ENCODE results near the gene PTRH1.
A peak's percentile ranks its signal among the peaks of the same experiment; 100 is the strongest.

The PTRH1 gene

DNA sequence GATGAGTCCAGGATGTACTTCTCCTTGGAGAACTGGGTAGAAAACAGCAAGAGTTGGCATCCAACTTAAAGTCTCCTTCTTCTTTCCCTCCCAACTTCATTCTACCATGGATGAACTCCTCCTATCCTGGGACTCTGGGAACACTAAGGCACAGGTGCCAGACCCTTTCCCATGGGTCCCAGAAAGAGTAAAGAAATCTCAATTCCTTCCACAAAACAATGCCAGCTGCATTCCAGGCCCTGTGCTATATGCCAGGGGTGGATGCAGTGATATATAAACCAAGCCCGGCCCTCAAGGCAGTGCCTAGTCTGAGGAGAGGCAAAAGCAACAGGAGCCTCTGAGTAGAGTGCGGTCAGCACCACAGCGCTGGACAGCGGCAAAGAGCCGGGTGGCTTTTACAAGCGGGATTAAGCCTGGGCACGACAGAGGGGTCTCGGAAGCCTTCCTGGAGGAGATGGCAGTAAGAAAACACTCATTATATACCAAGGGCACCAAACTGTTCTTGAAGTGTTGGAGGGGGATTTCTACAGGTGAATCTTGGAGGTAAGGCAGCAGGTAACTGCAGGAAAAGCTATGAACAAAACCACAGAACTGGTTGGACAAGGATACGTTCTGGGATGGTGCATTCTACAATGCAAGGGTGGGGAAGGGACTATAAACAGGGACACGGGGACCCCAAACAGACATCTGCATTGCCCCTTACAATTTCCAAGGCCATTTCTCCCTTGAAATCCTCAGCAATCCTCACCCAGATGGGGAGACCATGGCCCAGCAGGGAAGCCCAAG, 36.0 kb upstream of the PTRH1 start:
- TF ChIP-seq GATA1 (IDR thresholded peaks at IDR 0.05; ENCODE audit: low read depth, low read length), result no peak
- no peak for TF ChIP-seq POLR2A (IDR thresholded peaks at IDR 0.05; ENCODE audit: low read length)
- peak in 1 of 2 experiments; percentile 21 for DNase-seq

DNA sequence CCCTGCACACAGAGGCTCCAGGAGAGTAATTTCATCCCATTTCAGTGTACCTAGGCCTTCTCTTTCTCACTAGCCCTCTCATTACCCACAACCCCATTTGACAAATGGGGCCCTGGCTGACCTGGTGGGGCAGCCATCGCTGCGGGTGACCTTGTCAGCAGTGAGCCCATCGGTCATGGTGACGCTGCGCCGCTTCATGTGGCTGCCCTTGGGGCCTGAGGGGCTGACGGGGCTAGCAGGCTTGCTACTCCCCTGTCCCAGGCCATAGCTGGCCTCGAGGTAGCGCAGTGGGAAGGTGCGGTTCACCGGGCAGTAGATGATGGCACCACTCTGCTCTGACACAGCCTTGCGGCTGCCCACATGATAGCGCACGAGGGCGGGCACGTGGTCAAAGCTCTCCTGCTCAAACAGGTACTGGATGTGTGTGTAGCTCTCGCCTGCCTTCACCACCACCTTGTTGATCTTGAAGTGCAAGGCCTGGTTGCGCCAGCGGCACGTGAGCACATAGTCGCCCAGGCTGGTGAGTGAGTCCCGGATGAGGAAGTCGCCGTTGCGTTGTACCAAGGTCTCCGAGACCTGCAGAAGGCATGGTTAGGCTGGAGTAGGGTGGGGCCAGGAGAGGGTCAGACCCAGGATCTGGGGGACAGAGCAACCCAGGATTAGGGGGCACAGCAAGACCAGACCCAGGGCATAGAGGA, 33.8 kb upstream of the PTRH1 start:
- no peak for DNase-seq
- no peak for TF ChIP-seq POLR2A (IDR thresholded peaks at IDR 0.05; ENCODE audit: low read length)
- no peak for TF ChIP-seq GATA1 (IDR thresholded peaks at IDR 0.05; ENCODE audit: low read depth, low read length)

DNA sequence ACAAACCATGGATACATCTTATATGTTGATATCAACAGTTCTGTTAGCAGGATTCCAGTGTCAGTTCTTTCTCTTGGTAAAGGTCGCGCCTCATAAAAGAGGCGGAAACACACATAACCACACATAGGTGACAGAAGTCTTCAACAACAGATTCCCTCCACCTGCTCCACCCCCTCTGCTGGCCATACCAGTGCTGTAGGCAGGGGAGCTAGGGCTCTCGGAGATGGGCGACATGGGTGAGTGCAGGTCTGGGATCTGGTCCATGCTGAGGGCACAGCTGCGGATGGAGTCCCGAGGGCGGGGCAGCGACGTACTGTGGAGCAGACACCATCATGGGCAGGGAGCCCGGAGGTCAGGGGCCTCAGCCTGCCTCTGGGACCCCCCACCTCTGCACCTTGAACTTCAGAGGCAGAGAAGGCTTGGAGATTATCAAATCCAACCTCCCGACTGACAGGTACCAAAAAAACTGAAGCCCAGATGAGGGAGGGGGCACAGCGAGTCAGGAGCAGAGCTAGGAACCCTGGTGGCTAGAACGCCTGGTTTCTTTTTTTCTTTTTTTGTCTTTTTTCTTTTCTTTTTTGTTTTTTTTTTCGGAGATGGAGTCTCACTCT, 31.6 kb upstream of the PTRH1 start:
- DNase-seq, result no peak

DNA sequence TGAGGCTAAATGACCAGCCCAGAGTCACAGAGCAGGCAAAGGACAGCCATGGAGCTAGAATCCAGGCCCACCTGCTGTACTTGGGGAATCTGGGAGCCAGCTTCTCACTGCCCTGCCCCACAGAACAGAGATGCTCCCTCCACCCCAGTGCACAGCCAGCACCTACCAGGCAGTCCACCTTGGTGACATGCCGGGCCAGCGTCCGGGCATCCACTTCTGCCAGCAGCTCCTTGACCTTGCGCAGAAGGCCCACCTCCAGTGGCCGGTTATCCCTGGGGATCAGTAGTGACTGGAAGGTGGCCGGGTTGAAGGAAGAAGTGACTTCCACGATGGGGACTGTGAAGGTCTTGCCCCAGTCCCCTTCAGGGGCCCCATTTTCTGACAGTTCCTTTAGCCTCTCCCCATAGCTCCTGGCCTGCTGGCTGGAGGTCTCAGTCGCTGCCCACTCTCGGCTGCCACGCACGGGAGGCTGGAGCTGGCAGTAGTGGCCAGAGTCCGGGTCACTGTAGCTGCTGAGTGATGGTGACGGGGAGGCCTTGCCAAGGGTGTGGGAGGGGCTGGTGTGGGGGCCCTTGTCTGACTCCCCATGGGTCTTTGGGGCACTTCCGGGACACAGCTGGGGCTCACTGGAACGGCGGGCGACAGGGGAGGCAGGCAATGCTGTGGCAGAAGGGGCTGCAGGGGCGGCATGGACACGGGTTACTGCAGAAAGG, 29.1 kb upstream of the PTRH1 start:
- TF ChIP-seq POLR2A (IDR thresholded peaks at IDR 0.05; ENCODE audit: low read length), result no peak
- no peak for TF ChIP-seq GATA1 (IDR thresholded peaks at IDR 0.05; ENCODE audit: low read depth, low read length)
- no peak for DNase-seq

More for the DNA sequence above, 31.6 kb upstream of the PTRH1 start:
- TF ChIP-seq POLR2A (IDR thresholded peaks at IDR 0.05; ENCODE audit: low read length), result no peak

DNA sequence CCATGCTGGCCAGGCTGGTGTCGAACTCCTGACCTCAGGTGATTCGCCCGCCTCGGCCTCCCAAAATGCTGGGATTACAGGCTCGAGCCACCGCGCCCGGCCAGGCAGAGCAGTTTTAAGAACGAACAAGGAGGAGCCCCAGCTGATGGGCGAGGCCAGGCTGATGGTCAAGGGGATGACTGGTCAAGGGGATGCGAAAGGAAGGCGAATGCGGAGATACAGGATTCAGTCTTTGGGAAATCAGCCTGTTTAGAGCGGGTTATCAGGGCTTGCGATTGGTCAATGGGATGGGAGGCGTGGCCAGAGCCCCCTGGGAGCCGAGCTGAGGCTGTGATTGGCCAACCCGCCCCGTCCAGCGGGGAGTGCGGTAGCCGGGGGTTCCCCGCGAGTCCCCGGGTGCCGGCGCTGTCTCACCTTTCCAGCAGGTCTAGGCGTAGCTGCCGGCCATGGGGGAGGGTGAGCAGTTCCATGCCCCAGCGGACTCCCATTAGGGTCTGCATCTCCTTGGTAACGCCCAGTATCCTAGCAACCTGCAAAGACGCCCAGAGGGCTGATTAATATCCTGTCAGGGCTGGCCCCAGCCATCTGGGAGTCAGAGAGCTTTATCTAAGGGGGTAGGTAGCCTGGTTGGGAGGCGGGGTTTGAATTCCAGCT, 27.1 kb upstream of the PTRH1 start:
- TF ChIP-seq POLR2A (IDR thresholded peaks at IDR 0.05; ENCODE audit: low read length) (no peak), GATA1 (IDR thresholded peaks at IDR 0.05; ENCODE audit: low read depth, low read length) (no peak)
- peak in 1 of 2 experiments; percentile 54 for DNase-seq

DNA sequence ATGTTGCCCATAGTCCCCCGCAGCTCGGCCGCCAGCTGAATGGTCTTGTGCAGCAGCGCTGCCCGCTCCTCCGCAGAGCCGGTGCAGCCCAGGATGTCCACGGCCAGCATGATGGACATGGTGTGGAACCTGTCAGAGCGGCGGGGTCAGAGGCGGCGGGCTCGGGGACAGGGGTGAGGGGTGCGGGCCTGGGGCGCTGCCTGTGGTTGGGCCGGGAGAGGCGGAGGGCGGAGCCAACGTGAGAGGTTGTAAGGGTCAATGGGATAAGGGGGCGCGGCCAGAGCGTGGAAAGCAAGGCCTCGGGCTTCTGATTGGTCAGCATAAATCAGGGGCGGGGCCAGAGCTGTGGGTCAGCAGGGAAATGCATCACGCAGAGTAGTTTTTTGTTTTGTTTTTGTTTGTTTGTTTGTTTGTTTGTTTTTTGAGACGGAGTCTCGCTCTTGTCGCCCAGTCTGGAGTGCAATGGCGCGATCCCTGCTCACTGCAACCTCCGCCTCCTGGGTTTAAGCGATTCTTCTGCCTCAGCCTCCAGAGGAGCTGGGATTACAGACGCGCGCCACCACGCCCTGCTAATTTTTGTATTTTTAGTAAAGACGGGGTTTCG, 26.5 kb upstream of the PTRH1 start:
- no peak for TF ChIP-seq GATA1 (IDR thresholded peaks at IDR 0.05; ENCODE audit: low read depth, low read length)
- no peak for TF ChIP-seq POLR2A (IDR thresholded peaks at IDR 0.05; ENCODE audit: low read length)
- no peak for DNase-seq

DNA sequence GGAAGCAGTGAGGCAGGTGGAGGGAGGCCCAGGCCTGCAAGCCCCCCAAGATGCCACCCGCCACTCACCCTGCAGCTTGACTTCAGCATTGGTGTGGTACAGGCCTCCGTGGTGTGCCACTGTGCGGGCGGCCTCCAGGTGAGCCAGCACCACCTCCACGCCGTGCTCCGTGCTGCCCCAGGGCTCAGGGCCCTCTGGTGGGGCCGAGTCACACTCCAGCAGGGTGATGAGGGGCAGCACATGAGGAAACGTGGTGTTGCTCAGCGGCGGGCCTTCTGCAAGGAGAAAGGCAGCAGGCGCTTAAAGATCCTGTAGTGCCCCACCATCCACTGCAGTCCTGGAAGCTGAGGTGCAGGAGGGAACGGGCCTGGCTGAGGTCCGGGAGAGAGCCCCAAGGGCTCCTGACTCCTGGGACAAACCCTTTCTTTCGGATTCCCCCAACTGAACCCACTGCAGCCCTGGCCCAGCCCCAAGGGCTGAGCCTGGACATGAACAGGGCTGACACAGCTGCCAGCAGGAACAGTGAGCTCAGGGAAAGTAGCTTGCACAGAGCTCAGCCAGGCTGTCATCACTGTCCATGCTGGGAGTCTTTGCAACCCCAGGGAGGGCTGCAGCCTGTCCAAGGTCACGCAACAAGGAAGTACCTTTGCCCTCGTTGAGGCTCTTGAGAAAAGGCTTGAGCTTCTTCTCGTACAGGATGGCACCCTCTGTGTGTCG, 24.3 kb upstream of the PTRH1 start:
- no peak for DNase-seq

DNA sequence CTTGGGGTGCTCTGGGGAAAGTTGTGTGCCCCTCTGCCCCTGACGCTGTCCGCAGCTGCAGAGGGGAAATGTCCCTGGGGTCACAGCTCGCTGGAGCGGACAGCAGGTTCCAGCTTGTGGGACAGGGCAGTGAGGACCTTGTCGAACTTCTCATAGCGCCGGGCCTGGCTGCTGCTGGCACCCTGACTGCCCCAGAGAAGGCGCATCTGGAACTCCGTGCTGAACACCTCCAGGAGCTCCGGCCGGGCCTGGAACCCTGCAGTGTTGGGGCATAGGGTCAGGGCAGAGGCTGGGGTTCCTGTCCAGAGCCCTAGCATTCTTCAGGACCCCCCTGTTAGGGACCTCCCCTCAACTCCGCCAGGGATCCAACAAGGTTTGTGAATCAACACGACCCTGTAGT, 23.2 kb upstream of the PTRH1 start:
- TF ChIP-seq GATA1 (IDR thresholded peaks at IDR 0.05; ENCODE audit: low read depth, low read length), result no peak
- no peak for TF ChIP-seq POLR2A (IDR thresholded peaks at IDR 0.05; ENCODE audit: low read length)
- no peak for DNase-seq

More for the DNA sequence above, 24.3 kb upstream of the PTRH1 start:
- no peak for TF ChIP-seq POLR2A (IDR thresholded peaks at IDR 0.05; ENCODE audit: low read length)
- no peak for TF ChIP-seq GATA1 (IDR thresholded peaks at IDR 0.05; ENCODE audit: low read depth, low read length)

DNA sequence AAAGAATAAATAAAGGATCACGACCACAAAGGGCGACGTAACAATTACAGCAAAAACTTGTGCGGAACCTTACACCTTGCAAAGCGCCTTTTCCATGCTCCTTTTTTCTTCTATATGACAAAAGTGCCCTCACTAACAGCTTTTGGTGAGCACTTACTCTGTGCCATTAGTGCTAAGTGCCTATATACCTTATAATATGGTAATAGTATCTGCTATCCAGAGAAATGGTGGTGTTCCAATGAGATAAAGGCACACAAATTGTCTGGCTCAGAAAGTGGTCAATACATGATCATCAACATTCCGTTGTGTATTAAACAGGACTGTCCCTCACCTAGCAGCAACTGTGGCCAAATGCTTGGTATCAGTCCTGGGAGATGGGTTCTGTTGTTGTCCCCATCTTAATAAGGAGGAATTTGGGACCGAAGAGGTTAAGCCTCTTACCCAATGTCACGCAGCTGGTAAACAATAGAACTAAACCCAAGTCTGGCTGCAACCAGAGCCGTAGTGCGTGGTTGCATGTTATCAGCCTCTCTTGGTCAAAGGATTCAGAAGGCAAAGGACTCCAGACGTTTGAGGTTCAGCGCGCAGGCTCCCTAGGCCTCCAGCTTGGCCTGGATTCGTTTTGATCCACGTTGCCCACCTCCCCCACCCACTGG, 20.2 kb upstream of the PTRH1 start:
- no peak for DNase-seq
- TF ChIP-seq POLR2A (IDR thresholded peaks at IDR 0.05; ENCODE audit: low read length), result no peak
- no peak for TF ChIP-seq GATA1 (IDR thresholded peaks at IDR 0.05; ENCODE audit: low read depth, low read length)

DNA sequence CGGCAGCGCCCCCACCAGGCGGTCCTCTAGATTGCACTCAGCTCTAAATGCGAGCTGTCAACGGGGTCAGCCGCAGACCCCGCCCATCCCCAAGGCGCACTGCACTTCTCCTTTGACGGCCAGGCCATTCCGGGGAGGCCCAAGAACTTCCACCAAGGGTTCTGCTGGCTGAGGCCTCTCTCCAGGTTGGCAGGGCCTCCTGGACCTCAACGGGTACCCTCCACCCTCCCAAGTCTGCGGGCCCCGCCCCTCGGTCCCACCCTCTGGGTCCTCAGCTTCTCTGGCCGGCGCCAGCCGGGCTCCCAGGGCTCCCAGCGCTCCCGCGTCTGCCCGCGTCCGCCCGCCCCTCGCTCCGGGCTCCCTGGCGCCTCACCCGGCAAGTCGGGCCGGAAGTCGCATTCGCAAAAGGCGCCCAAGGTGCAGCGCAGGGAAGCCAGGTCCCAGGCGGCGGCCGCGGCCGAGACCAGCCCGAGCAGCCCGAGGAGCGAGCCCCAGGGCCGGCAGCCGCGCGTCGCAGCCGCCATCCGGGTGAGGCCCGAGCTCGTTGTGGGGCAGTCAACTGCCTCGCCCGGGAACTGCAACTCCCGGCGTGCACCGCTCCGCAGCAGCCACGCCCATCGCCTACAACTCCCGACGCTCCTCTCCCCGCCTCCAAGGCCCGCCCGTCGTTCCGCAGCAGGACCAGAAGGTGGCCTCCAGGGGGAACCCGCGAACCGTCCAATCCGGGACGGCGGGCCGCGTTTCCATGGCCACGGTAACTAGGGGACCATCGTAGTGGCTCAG, 19.5 kb upstream of the PTRH1 start, which contains the start of gene TOR2A:
Gene TOR2A, minus strand, starts transcription at position 548 of the 783 bp plus-strand sequence. Its CDS starts 24 bp downstream, at position 524.
- DNase-seq, result peak; percentile 99

DNA sequence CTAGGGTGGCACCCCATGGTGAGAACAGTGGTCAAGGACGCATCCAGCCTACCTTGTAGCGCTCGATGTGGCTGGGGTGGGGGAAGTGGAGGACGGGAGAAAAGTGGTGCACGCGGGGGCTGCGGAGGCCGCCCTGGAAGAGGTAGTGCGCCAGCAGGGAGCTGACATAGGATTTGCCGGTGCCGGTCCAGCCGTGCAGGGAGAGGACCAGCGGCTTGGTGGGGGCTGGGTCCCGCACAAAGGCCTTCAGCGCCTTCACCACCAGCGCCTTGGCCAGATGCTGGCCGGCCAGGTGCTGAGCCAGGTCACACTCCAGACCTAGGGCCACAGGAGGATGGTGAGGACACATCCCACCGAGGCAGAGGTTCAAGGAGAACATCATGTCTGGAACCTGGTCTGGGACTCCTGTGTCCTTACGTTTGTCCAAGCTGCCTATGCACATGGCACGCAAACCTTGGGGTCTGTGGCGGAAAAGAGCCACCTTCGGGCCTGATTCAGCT, 18.8 kb upstream of the PTRH1 start:
- no peak for DNase-seq
- TF ChIP-seq POLR2A (IDR thresholded peaks at IDR 0.05; ENCODE audit: low read length) (no peak), GATA1 (IDR thresholded peaks at IDR 0.05; ENCODE audit: low read depth, low read length) (no peak)

More for the DNA sequence above, 19.5 kb upstream of the PTRH1 start, which contains the start of gene TOR2A:
- TF ChIP-seq GATA1 (IDR thresholded peaks at IDR 0.05; ENCODE audit: low read depth, low read length) (no peak), POLR2A (IDR thresholded peaks at IDR 0.05; ENCODE audit: low read length) (peak; percentile 91)
